ENCODE data around the gene TAGAP.

The TAGAP gene

GRCh38 chr6:159065759-159066329, 21.1 kb upstream of the TAGAP start:
- Histone ChIP-seq H3K4me2 (ENCODE audit: low read length) (no peak overlapping the region), H2AFZ (ENCODE audit: low read length) (no peak overlapping the region), H3F3A (ENCODE audit: insufficient read depth, low read length) (peaks cover 6% of the 10 kb centered on the region; the same call in 1 of the 2 replicates), H3K4me3 (ENCODE audit: low read depth, low read length, poor library complexity, severe bottlenecking) (no peak overlapping the region), H3K79me2 (ENCODE audit: insufficient read depth, low read length) (no peaks in the 10 kb centered on the region), H3K27me3 (ENCODE audit: insufficient read depth, low read length) (no peaks in the 10 kb centered on the region), H3K9me2 (ENCODE audit: low read depth, low read length) (no peaks in the 10 kb centered on the region), H3K4me1 (ENCODE audit: insufficient read depth, low read length, severe bottlenecking) (peaks cover 76% of the 10 kb centered on the region), H4K20me1 (ENCODE audit: insufficient read depth, low read length) (no peaks in the 10 kb centered on the region), H3K9me3 (ENCODE audit: low read length) (no peaks in the 10 kb centered on the region), H3K27ac (ENCODE audit: low read depth, low read length, poor library complexity, severe bottlenecking) (no peak overlapping the region), H3K36me3 (ENCODE audit: insufficient read depth, low read length) (no peaks in the 10 kb centered on the region), H3K9ac (ENCODE audit: low read length) (no peak overlapping the region; the same call in 1 of the 2 replicates)
- TF ChIP-seq CTCF (IDR thresholded peaks at IDR 0.05; ENCODE audit: low read length) (no peak), EZH2 (IDR thresholded peaks at IDR 0.05; ENCODE audit: borderline replicate concordance, low read length) (no peak)

- H3K27ac ChIP-seq (ENCODE audit: low read depth, low read length, poor library complexity, severe bottlenecking), result no peak overlapping the region
- H3K27me3 ChIP-seq (ENCODE audit: insufficient read depth, low read length), result no peaks in the 10 kb centered on the region
- no peaks in the 10 kb centered on the region for H3K79me2 ChIP-seq (ENCODE audit: insufficient read depth, low read length)
Measured at GRCh38 chr6:159065091-159065490, 20.3 kb upstream of the TAGAP start.

GRCh38 chr6:159064477-159064876, 19.7 kb upstream of the TAGAP start:
- Histone ChIP-seq H3K4me1 (ENCODE audit: insufficient read depth, low read length, severe bottlenecking) (peaks cover 70% of the 10 kb centered on the region), H3K9ac (ENCODE audit: low read length) (no peak overlapping the region), H3F3A (ENCODE audit: insufficient read depth, low read length) (peaks cover 6% of the 10 kb centered on the region; the same call in 1 of the 2 replicates), H3K27me3 (ENCODE audit: insufficient read depth, low read length) (no peaks in the 10 kb centered on the region), H3K36me3 (ENCODE audit: insufficient read depth, low read length) (no peaks in the 10 kb centered on the region), H3K27ac (ENCODE audit: low read depth, low read length, poor library complexity, severe bottlenecking) (no peak overlapping the region), H3K4me2 (ENCODE audit: low read length) (no peak overlapping the region), H3K79me2 (ENCODE audit: insufficient read depth, low read length) (no peaks in the 10 kb centered on the region), H3K9me2 (ENCODE audit: low read depth, low read length) (no peaks in the 10 kb centered on the region), H3K9me3 (ENCODE audit: low read length) (no peaks in the 10 kb centered on the region), H2AFZ (ENCODE audit: low read length) (no peak overlapping the region), H3K4me3 (ENCODE audit: low read depth, low read length, poor library complexity, severe bottlenecking) (no peak overlapping the region), H4K20me1 (ENCODE audit: insufficient read depth, low read length) (no peaks in the 10 kb centered on the region)
- no peak for TF ChIP-seq CTCF (IDR thresholded peaks at IDR 0.05; ENCODE audit: low read length)
- no peak for TF ChIP-seq EZH2 (IDR thresholded peaks at IDR 0.05; ENCODE audit: borderline replicate concordance, low read length)

More at GRCh38 chr6:159065091-159065490, 20.3 kb upstream of the TAGAP start:
- no peaks in the 10 kb centered on the region for H3K9me2 ChIP-seq (ENCODE audit: low read depth, low read length)
- H3K4me1 ChIP-seq (ENCODE audit: insufficient read depth, low read length, severe bottlenecking), result peaks cover 76% of the 10 kb centered on the region
- H3K4me3 ChIP-seq (ENCODE audit: low read depth, low read length, poor library complexity, severe bottlenecking), result no peak overlapping the region
- TF ChIP-seq EZH2 (IDR thresholded peaks at IDR 0.05; ENCODE audit: borderline replicate concordance, low read length) (no peak), CTCF (IDR thresholded peaks at IDR 0.05; ENCODE audit: low read length) (no peak)
- H2AFZ ChIP-seq (ENCODE audit: low read length), result no peak overlapping the region
- no peaks in the 10 kb centered on the region for H3K9me3 ChIP-seq (ENCODE audit: low read length)
- H3F3A ChIP-seq (ENCODE audit: insufficient read depth, low read length), result peaks cover 6% of the 10 kb centered on the region; the same call in 1 of the 2 replicates
- no peak overlapping the region for H3K4me2 ChIP-seq (ENCODE audit: low read length)
- no peaks in the 10 kb centered on the region for H3K36me3 ChIP-seq (ENCODE audit: insufficient read depth, low read length)
- no peaks in the 10 kb centered on the region for H4K20me1 ChIP-seq (ENCODE audit: insufficient read depth, low read length)
- H3K9ac ChIP-seq (ENCODE audit: low read length), result no peak overlapping the region

All from OCI-LY1 (cell line).